NB4 (cell line): ENCODE results near the gene AGBL4.

Source experiments
- DNase-seq: peaks from one replicate; pipeline ENCODE4 v3.0.0; 2010; ENCODE audit warnings: low read depth
- H3K4me3 ChIP-seq: one replicate; pipeline ENCODE4 v1.5.1; 2011; ENCODE audit warnings: mild to moderate bottlenecking, low read depth, low read length, moderate library complexity
- MYC ChIP-seq: IDR thresholded peaks from 2 replicates; pipeline ENCODE4 v1.6.1; 2011; ENCODE audit warnings: low read depth, low read length
- POLR2A ChIP-seq: IDR thresholded peaks from 2 replicates; pipeline ENCODE4 v1.6.1; 2011; ENCODE audit warnings: mild to moderate bottlenecking; ENCODE audit not compliant: insufficient read length; ENCODE audit errors: extremely low read depth
- TF ChIP-seq, protein P1 (sequence below): IDR thresholded peaks from one replicate; pipeline ENCODE4 v1.5.1; 2012; ENCODE audit warnings: low read depth, low read length
- TF ChIP-seq, protein P2 (sequence below): IDR thresholded peaks from 2 replicates; pipeline ENCODE4 v1.6.1; 2011; ENCODE audit warnings: low read depth, low read length

AGBL4 gene

DNA sequence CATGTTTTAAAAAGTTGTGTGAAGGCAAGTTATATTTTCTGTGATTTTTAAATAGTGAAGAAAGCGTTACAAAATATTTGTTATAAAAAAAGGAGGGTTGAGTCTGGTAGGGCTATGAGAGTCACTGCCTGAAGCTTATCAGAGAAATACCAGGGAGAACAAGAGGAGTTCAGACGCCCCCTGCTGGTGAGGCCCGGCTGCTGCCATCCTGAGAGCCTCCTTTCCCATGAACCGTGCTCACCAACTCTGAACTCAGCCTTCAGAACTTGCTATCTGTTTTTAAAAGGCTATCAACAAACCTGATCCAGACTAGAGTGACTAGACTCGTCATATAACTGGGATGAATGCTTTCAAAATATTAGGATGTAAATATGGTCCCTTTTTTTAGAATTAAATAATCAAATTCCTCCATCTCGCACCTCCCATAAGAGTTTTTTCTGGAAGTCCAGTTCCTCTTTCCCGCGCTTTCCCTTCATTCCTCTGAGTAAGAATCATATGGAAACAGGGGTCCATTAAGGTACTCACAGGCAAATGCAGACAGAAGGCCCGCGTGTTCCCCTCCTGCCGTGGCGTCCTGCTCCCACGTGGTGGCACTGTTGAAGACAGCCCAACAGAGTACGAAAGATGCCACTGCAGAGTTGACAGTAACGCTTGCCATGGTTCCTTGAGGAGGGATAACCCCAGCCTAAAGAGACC is 1525.5 kb downstream of the AGBL4 start:
- no peak overlapping the region for H3K4me3 ChIP-seq
- DNase-seq: peak; percentile 65
- TF ChIP-seq POLR2A (no peak), MYC (no peak)
- TF ChIP-seq, protein P1, sequence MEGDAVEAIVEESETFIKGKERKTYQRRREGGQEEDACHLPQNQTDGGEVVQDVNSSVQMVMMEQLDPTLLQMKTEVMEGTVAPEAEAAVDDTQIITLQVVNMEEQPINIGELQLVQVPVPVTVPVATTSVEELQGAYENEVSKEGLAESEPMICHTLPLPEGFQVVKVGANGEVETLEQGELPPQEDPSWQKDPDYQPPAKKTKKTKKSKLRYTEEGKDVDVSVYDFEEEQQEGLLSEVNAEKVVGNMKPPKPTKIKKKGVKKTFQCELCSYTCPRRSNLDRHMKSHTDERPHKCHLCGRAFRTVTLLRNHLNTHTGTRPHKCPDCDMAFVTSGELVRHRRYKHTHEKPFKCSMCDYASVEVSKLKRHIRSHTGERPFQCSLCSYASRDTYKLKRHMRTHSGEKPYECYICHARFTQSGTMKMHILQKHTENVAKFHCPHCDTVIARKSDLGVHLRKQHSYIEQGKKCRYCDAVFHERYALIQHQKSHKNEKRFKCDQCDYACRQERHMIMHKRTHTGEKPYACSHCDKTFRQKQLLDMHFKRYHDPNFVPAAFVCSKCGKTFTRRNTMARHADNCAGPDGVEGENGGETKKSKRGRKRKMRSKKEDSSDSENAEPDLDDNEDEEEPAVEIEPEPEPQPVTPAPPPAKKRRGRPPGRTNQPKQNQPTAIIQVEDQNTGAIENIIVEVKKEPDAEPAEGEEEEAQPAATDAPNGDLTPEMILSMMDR: peak; percentile 95
- TF ChIP-seq, protein P2, sequence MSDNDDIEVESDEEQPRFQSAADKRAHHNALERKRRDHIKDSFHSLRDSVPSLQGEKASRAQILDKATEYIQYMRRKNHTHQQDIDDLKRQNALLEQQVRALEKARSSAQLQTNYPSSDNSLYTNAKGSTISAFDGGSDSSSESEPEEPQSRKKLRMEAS: peak; percentile 90

DNA sequence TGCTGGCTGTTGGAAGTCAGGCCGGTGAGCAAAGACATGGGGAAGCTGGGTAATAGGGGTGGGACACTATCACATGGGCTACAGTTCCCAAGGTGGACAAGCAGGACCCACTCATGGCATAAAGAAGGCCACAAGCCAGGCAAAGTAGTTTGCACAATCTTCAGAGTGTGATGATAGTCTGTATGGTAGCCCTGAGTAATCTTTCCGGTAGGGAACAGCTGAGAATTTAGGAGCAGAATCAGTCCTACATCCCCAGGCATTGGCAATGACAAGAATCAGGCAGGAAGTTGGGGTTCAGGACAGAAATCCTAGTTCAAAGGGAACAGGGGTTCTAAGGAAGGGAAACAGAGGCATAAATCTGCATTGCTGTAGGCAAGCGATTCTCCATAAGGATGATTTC is 1527.8 kb downstream of the AGBL4 start:
- no peak overlapping the region for H3K4me3 ChIP-seq
- TF ChIP-seq, protein P2: no peak
- TF ChIP-seq, protein P1: no peak
- DNase-seq: no peak

DNA sequence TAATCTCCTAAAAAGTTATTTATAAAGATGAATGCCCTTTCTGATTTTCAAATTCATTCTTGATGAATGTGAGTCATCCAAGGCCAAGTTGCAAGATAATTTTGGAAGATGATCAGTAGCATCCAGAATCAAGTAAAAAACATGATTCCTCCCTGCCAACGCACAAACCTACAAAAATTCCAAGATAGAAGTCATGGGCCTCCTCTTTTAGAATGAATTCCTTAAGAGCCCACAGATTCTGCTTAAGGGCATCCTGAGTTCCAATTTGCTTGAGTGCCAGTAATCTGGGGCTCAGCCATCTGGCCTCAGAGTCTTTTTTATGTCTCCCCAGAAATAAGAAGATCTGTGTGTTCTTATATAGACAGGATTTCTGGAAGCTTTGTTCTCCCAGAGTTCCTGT is 1528.6 kb downstream of the AGBL4 start:
- TF ChIP-seq MYC (no peak), POLR2A (no peak)
- TF ChIP-seq, protein P1: no peak
- TF ChIP-seq, protein P2: no peak
- DNase-seq: no peak
- no peak overlapping the region for H3K4me3 ChIP-seq

DNA sequence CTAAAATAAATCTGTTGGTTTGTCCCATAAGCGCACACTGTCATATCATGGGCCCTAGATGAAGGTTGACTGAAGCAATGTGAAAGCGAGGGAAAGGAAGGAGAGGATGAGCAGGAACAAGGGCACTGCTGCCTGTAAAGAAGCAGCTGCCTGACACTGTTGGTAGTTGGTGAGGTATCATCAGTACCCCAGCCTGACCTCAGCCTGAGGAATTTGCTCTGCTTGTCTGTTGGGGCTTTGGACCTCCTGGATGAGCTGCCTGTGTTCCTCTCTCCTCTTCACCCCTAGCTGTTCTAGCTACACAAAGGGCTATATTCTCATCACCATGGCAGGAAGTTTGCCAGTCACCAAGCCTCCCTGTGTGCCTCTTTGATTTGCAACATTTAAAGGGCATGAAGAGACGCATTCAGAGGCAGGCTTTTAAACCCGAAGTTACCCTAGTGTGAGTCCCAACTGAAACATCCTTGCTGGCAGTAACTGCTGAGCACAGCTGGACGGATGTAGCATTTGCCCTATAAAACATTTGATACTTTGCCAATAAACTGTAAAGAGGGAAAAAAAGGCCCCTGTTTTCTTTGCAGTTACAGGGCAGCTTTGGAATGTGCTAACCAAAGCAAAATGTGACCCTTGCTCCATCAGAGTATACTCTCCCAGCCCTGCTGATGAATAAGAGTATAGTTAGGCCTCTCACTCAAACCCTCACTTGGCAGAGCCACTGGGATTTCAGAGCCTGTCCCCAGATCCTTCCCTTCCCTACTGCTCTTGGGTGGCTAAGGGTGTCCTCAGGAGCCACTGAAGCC is 1529.6 kb downstream of the AGBL4 start:
- H3K4me3 ChIP-seq: no peak overlapping the region
- TF ChIP-seq POLR2A: no peak
- no peak for TF ChIP-seq MYC
- TF ChIP-seq, protein P2: no peak
- TF ChIP-seq, protein P1: no peak
- DNase-seq: no peak

DNA sequence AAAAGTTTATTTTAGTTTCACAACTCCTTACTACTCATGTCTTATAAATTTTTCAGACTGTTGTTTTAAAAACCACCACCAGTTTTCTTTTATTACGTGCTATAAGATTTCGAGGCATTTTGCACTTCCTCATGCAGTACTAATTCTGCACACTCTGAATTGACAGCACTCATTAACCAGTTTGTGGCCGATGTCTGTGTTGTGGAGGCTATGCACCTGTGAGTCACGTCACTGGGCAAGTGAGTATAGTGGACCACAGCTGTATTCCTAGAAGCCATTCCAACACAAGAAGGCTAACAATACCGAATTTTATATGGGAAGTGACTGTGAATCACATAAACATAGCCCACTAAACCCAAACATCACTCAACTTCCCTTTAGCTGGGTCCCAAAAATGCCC is 1530.7 kb downstream of the AGBL4 start:
- TF ChIP-seq MYC (no peak), POLR2A (no peak)
- no peak overlapping the region for H3K4me3 ChIP-seq
- DNase-seq: no peak

DNA sequence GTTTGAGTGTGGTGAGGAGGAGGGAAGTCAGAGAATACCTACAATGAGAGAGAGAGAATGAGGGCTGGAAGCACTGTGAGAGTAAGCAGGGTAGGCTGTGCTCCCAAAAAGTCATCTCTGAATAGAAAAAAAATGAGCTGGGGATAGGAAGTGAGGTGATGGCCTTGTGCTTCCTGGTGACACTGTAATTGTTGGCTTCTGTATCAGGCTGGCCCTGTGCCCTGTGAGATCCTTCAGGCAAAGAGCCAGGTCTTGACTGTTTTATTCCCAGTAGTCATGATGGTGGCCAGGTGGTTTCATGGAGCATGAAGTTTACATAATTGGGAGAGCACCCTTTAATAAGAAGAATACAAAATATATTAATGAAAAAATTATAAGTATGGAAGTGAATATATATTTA is 1531.4 kb downstream of the AGBL4 start:
- DNase-seq: no peak
- no peak overlapping the region for H3K4me3 ChIP-seq
- TF ChIP-seq, protein P2: no peak
- no peak for TF ChIP-seq MYC
- TF ChIP-seq, protein P1: no peak
- TF ChIP-seq POLR2A: no peak
